LNCaP clone FGC (cell line): ENCODE results near the gene TEAD3.

Experiments
- DNase-seq: peaks from one replicate; pipeline ENCODE4 v3.0.0-alpha.2; 2011; ENCODE audit warnings: low read depth
- H3K4me3 ChIP-seq: 2 replicates; pipeline ENCODE4 v1.5.1; 2011; ENCODE audit warnings: mild to moderate bottlenecking, low read depth, low read length, control low read depth
- CTCF ChIP-seq: IDR thresholded peaks from 2 replicates; pipeline ENCODE4 v1.5.1; 2012; ENCODE audit warnings: mild to moderate bottlenecking; ENCODE audit not compliant: control insufficient read depth, insufficient read depth; ENCODE audit errors: extremely low read depth

The TEAD3 gene

GRCh38 chr6:35533981-35534380, 37.1 kb upstream of the TEAD3 start:
- no peak overlapping the region for H3K4me3 ChIP-seq
- TF ChIP-seq CTCF, result no peak
- no peak for DNase-seq

- H3K4me3 ChIP-seq, result no peak overlapping the region
- TF ChIP-seq CTCF, result no peak
- DNase-seq, result no peak
Measured at GRCh38 chr6:35532126-35532525, 35.2 kb upstream of the TEAD3 start.

GRCh38 chr6:35524380-35525020, 27.6 kb upstream of the TEAD3 start:
- H3K4me3 ChIP-seq, result no peak overlapping the region
- DNase-seq, result no peak
- TF ChIP-seq CTCF, result no peak

GRCh38 chr6:35522660-35523658, 26.1 kb upstream of the TEAD3 start:
- H3K4me3 ChIP-seq, result no peak overlapping the region
- no peak for DNase-seq

DNA sequence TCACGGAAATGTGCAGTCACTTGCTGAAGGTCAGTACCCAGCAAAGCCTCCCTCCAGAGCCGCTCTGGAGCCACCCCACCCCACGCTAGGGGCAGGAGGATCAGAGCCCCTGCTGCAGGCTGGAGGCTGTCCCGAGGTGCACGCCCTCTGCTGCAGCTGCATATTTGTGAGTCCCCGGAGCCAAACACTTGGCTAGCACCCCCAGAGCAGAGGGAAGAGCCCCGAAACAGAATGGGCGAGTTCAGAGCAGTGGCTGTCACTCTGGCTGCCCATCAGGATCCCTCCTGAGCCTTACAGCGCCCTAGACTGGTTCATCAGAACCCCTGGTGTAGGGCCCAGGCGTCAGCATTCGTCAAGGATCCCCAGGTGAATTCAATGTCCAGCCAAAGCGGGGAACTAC, 25.3 kb upstream of the TEAD3 start:
- no peak for DNase-seq
- TF ChIP-seq CTCF, result no peak
- H3K4me3 ChIP-seq, result no peak overlapping the region

More at GRCh38 chr6:35522660-35523658, 26.1 kb upstream of the TEAD3 start:
- TF ChIP-seq CTCF, result peak; percentile 98

- DNase-seq, result no peak
- no peak for TF ChIP-seq CTCF
- H3K4me3 ChIP-seq, result no peak overlapping the region
Measured at GRCh38 chr6:35521235-35521634, 24.4 kb upstream of the TEAD3 start.
